HepG2 (cell line): ENCODE results near the gene GBE1. TPM values are rescaled to one million over a fixed set of nuclear protein-coding genes. Genes with fewer than 3 reads are reported as not detected.

Experiments used
- GABPB1 ChIP-seq: IDR thresholded peaks from 2 replicates; pipeline ENCODE4 v1.6.1; 2016; ENCODE audit warnings: mild to moderate bottlenecking, missing genetic modification reagents, moderate library complexity, missing compliant biosample characterization
- KLF13 ChIP-seq: sonication (generic); formaldehyde crosslinking; IDR thresholded peaks from 2 replicates; pipeline ENCODE4 v1.4.0; 2020; ENCODE audit warnings: mild to moderate bottlenecking, missing genetic modification reagents
- MEF2D ChIP-seq: sonication (generic); formaldehyde crosslinking; IDR thresholded peaks from 2 replicates; pipeline ENCODE4 v1.5.1; 2020; ENCODE audit warnings: mild to moderate bottlenecking, missing genetic modification reagents
- NFE2L2 ChIP-seq: fragments of 150-350 bp; IDR thresholded peaks from 2 replicates; pipeline ENCODE4 v1.6.1; 2014; ENCODE audit warnings: low read length
- NR0B2 ChIP-seq: sonication (generic); formaldehyde crosslinking; IDR thresholded peaks from 2 replicates; pipeline ENCODE4 v1.4.0; 2020; ENCODE audit warnings: mild to moderate bottlenecking, missing genetic modification reagents
- PATZ1 ChIP-seq: sonication (generic); formaldehyde crosslinking; IDR thresholded peaks from 2 replicates; pipeline ENCODE4 v1.4.0; 2020; ENCODE audit warnings: missing genetic modification reagents
- REL ChIP-seq: sonication (generic); formaldehyde crosslinking; conservative IDR thresholded peaks from 2 replicates; pipeline ENCODE4 v1.8.0; 2022; ENCODE audit warnings: mild to moderate bottlenecking, missing genetic modification reagents, moderate library complexity
- SIX4 ChIP-seq: sonication (generic); formaldehyde crosslinking; IDR thresholded peaks from 2 replicates; pipeline ENCODE4 v1.4.0; 2020; ENCODE audit warnings: missing genetic modification reagents
- SP5 ChIP-seq: IDR thresholded peaks from 2 replicates; pipeline ENCODE4 v1.6.1; 2016; ENCODE audit warnings: low read depth, borderline replicate concordance
- SRSF9 ChIP-seq: fragments of 200-400 bp; formaldehyde crosslinking; IDR thresholded peaks from 2 replicates; pipeline ENCODE4 v1.6.1; 2018; ENCODE audit warnings: borderline replicate concordance, mild to moderate bottlenecking, low read depth, low read length; ENCODE audit not compliant: insufficient read depth, poor library complexity, severe bottlenecking
- THYN1 ChIP-seq: sonication (generic); formaldehyde crosslinking; IDR thresholded peaks from 2 replicates; pipeline ENCODE4 v1.8.1; 2023; ENCODE audit warnings: low read depth, mild to moderate bottlenecking, moderate library complexity, missing genetic modification reagents, borderline replicate concordance
- XRCC5 ChIP-seq: fragments of 200-400 bp; formaldehyde crosslinking; optimal IDR thresholded peaks from 2 replicates; pipeline ENCODE3; 2017; ENCODE audit warnings: mild to moderate bottlenecking, low read length
- ZNF143 ChIP-seq: sonication (generic); formaldehyde crosslinking; IDR thresholded peaks from 2 replicates; pipeline ENCODE4 v1.4.0; 2020; ENCODE audit warnings: missing genetic modification reagents
- ZNF17 ChIP-seq: sonication (generic); formaldehyde crosslinking; IDR thresholded peaks from 2 replicates; pipeline ENCODE4 v1.5.0; 2020; ENCODE audit warnings: mild to moderate bottlenecking, missing genetic modification reagents
- ZNF331 ChIP-seq: sonication (generic); formaldehyde crosslinking; IDR thresholded peaks from 2 replicates; pipeline ENCODE4 v1.4.0; 2020; ENCODE audit warnings: missing genetic modification reagents
- ZNF354B ChIP-seq: sonication (generic); formaldehyde crosslinking; IDR thresholded peaks from 2 replicates; pipeline ENCODE4 v1.8.0; 2022; ENCODE audit warnings: mild to moderate bottlenecking, missing genetic modification reagents
- ZNF367 ChIP-seq: sonication (generic); formaldehyde crosslinking; IDR thresholded peaks from 2 replicates; pipeline ENCODE4 v1.4.0; 2020; ENCODE audit warnings: missing genetic modification reagents, borderline replicate concordance
- ZNF383 ChIP-seq: sonication (generic); formaldehyde crosslinking; IDR thresholded peaks from 2 replicates; pipeline ENCODE4 v1.4.0; 2020; ENCODE audit warnings: missing genetic modification reagents, mild to moderate bottlenecking, borderline replicate concordance
- ZNF414 ChIP-seq: sonication (generic); formaldehyde crosslinking; IDR thresholded peaks from 2 replicates; pipeline ENCODE4 v1.5.0; 2020; ENCODE audit warnings: missing genetic modification reagents
- ZNF430 ChIP-seq: sonication (generic); formaldehyde crosslinking; IDR thresholded peaks from 2 replicates; pipeline ENCODE4 v1.9.0; 2021; ENCODE audit warnings: mild to moderate bottlenecking, missing genetic modification reagents
- ZNF607 ChIP-seq: sonication (generic); formaldehyde crosslinking; IDR thresholded peaks from 2 replicates; pipeline ENCODE4 v1.5.1; 2020; ENCODE audit warnings: missing genetic modification reagents, mild to moderate bottlenecking, borderline replicate concordance
- ZNF782 ChIP-seq: sonication (generic); formaldehyde crosslinking; IDR thresholded peaks from 2 replicates; pipeline ENCODE4 v1.4.0; 2020; ENCODE audit warnings: missing genetic modification reagents, mild to moderate bottlenecking, borderline replicate concordance
- ZNF891 ChIP-seq: sonication (generic); formaldehyde crosslinking; IDR thresholded peaks from 2 replicates; pipeline ENCODE4 v1.5.0; 2020; ENCODE audit warnings: mild to moderate bottlenecking, missing genetic modification reagents
- polyA plus RNA-seq, 8 experiments: library from polyadenylated mRNA; depleted of rRNA in 3 of 8; stranded (reverse) in 7 of 8; unstranded in 1 of 8; fragments of >200 nt; fragmentation: Illumina TruSeq in 4 of 8; extraction: Trizol in 4 of 8; gene quantifications; 2 replicates each; pipeline versions ENCODE4 v1.2.1 to v1.2.3, GENCODE V29; 2011 to 2016; ENCODE audit warnings: low read depth in 4 of 8, missing spikeins in 1 of 8, mixed read lengths in 1 of 8; ENCODE audit not compliant: insufficient read depth in 1 of 8
- total RNA-seq, 5 experiments: library from RNA; depleted of rRNA; stranded (reverse); fragments of >200 nt; fragmentation: Illumina TruSeq; extraction: Trizol; gene quantifications; 2 replicates each; pipeline ENCODE4 v1.2.3, GENCODE V29; 2016; ENCODE audit warnings: low read depth in 1 of 5

GBE1 gene
- total and polyA plus RNA-seq, 2 of the 13 experiments (the other 11 are each of a cell fraction or from before 2014, with no cell fraction given): 22.9 to 36.1 TPM

GRCh38 chr3:81760924-81761903, at the start of gene GBE1 (continued):
- TF ChIP-seq GABPB1 (peak; percentile 88), ZNF607 (peak; percentile 67), ZNF367 (CRISPR knock-in tag) (peak; percentile 86), ZNF17 (CRISPR knock-in tag) (peak; percentile 40; the same call in 1 of the 2 replicates), XRCC5 (peak; percentile 68), PATZ1 (CRISPR knock-in tag) (peak; percentile 76), THYN1 (CRISPR knock-in tag) (no peak), ZNF143 (CRISPR knock-in tag) (no peak; the same call in 1 of the 2 replicates), ZNF354B (no peak), ZNF891 (CRISPR knock-in tag) (peak; percentile 98), ZNF430 (peak; percentile 99), ZNF782 (CRISPR knock-in tag) (peak; percentile 92), ZNF383 (CRISPR knock-in tag) (peak; percentile 52; the same call in 1 of the 2 replicates), SIX4 (CRISPR knock-in tag) (peak; percentile 30; the same call in 1 of the 2 replicates), SP5 (peak; percentile 99), MEF2D (CRISPR knock-in tag) (peak; percentile 85; the same call in 1 of the 2 replicates), NFE2L2 (no peak), NR0B2 (CRISPR knock-in tag) (no peak), ZNF331 (CRISPR knock-in tag) (0 out of 2 replicates have a peak, but pooled peaks have one; percentile 29), SRSF9 (no peak), ZNF414 (CRISPR knock-in tag) (peak; percentile 97), KLF13 (CRISPR knock-in tag) (0 out of 2 replicates have a peak, but pooled peaks have one; percentile 64), REL (CRISPR knock-in tag) (0 out of 2 replicates have a peak, but pooled peaks have one; percentile 27)
